ENCODE data around the gene HAUS7. TPM values are rescaled to one million over a fixed set of nuclear protein-coding genes. Genes with fewer than 3 reads are reported as not detected.
A peak's percentile ranks its signal among the peaks of the same experiment; 100 is the strongest.

The HAUS7 gene
- total RNA-seq, 3 donors from 2014 or later, result 19.0 to 26.2 (median 21.9) TPM

GRCh38 chrX:153401133-153401764, 69.1 kb downstream of the HAUS7 start, which contains the start of gene PNMA6E:
Gene PNMA6E (minus strand): TSS chrX:153401350. CDS start chrX:153398849, 2,501 bp downstream.
- Histone ChIP-seq H3K9me3 (peaks cover 0 to 7% of the 10 kb centered on the region in 2 donors), H3K27me3 (peaks cover 0 to 41% of the 10 kb centered on the region in 2 donors), H3K4me3 (no peak within 1 kb of the TSS), H3K27ac (no peak within 1 kb of the TSS), H3K4me1 (no peaks in the 10 kb centered on the region), H3K36me3 (no peaks in the 10 kb centered on the region)
- intact Hi-C loops (cut with DNase I; ENCODE audit: low total_unique reads), result no loop called here
- no peak for TF ChIP-seq CTCF (IDR thresholded peaks at IDR 0.05)
- no peak for DNase-seq (ENCODE audit: low spot score in 2 of 2)

GRCh38 chrX:153400146-153401132, 69.9 kb downstream of the HAUS7 start:
- DNase-seq (ENCODE audit: low spot score in 2 of 2), result no peak
- TF ChIP-seq CTCF (IDR thresholded peaks at IDR 0.05) (peak in 1 of 3 donors; percentile 18), POLR2AphosphoS5 (IDR thresholded peaks at IDR 0.05) (no peak), POLR2A (IDR thresholded peaks at IDR 0.05) (no peak)
- H3K27ac ChIP-seq, result no peak overlapping the region
- H3K36me3 ChIP-seq, result no peaks in the 10 kb centered on the region
- no peak overlapping the region for H3K4me3 ChIP-seq
- peaks cover 0 to 41% of the 10 kb centered on the region in 2 donors for H3K27me3 ChIP-seq
- intact Hi-C loops (cut with DNase I; ENCODE audit: low total_unique reads), result no loop called here
- peaks cover 0 to 7% of the 10 kb centered on the region in 2 donors for H3K9me3 ChIP-seq
- H3K4me1 ChIP-seq, result no peaks in the 10 kb centered on the region

- TF ChIP-seq CTCF (IDR thresholded peaks at IDR 0.05) (no peak), POLR2AphosphoS5 (IDR thresholded peaks at IDR 0.05) (no peak), POLR2A (IDR thresholded peaks at IDR 0.05) (no peak)
- peaks cover 0 to 7% of the 10 kb centered on the region in 2 donors for H3K9me3 ChIP-seq
- H3K4me1 ChIP-seq, result no peaks in the 10 kb centered on the region
- no peak overlapping the region for H3K4me3 ChIP-seq
- no peaks in the 10 kb centered on the region for H3K36me3 ChIP-seq
- no peak for DNase-seq (ENCODE audit: low spot score in 2 of 2)
- intact Hi-C loops (cut with DNase I; ENCODE audit: low total_unique reads), result no loop called here
- H3K27me3 ChIP-seq, result peaks cover 0 to 52% of the 10 kb centered on the region in 2 donors
- H3K27ac ChIP-seq, result no peak overlapping the region
Measured at GRCh38 chrX:153398275-153398960, 72.0 kb downstream of the HAUS7 start.

Other genes starting within 250 kb of the HAUS7 start
- not detected for gene PNMA6F, start 148.8 kb downstream of the HAUS7 start, total RNA-seq
- gene ZNF275, start 136.4 kb downstream of the HAUS7 start, total RNA-seq, result 10 to 100 TPM in 2 of 3 donors, 1 to 10 TPM in 1; 8.3 to 13.3 (median 12.8) TPM
- not detected for gene PNMA6E, start 69.2 kb downstream of the HAUS7 start, total RNA-seq
- 1 to 10 TPM in 2 of 3 donors, under 1 TPM in 1; 0.29 to 1.6 (median 1.3) TPM for gene ZFP92, start 59.1 kb downstream of the HAUS7 start, total RNA-seq
- 1 to 10 TPM; 1.0 to 4.3 (median 1.9) TPM for gene TREX2, start 24.5 kb downstream of the HAUS7 start, total RNA-seq
- 10 to 100 TPM in 2 of 3 donors, 1 to 10 TPM in 1; 9.7 to 21.3 (median 11.0) TPM for gene BGN, start 24.4 kb upstream of the HAUS7 start, total RNA-seq
- gene ATP2B3, start 47.1 kb upstream of the HAUS7 start, total RNA-seq, result not detected
- 10 to 100 TPM; 23.9 to 42.6 (median 39.7) TPM for gene CCNQ, start 128.6 kb upstream of the HAUS7 start, total RNA-seq
- under 1 TPM in 2 of 3 donors, not detected in 1; 0.33 to 0.73 TPM for gene DUSP9, start 176.6 kb upstream of the HAUS7 start, total RNA-seq
- 1 to 10 TPM in 1 of 3 donors, under 1 TPM in 2; 0.48 to 1.3 (median 0.73) TPM for gene PNCK, start 203.2 kb upstream of the HAUS7 start, total RNA-seq
- gene SLC6A8, start 217.3 kb upstream of the HAUS7 start, total RNA-seq, result 10 to 100 TPM in 2 of 3 donors, 1 to 10 TPM in 1; 7.6 to 40.8 (median 18.4) TPM

All from breast epithelium (tissue), 4 donors.